Measurements from ENCODE around the gene C16orf95. TPM values are rescaled to one million over a fixed set of nuclear protein-coding genes. Genes with fewer than 3 reads are reported as not detected.

C16orf95 gene
- total and polyA plus RNA-seq, 2 donors (not counting 1 experiment from before 2014, with no cell fraction given): 1.5 to 2.5 TPM

DNA sequence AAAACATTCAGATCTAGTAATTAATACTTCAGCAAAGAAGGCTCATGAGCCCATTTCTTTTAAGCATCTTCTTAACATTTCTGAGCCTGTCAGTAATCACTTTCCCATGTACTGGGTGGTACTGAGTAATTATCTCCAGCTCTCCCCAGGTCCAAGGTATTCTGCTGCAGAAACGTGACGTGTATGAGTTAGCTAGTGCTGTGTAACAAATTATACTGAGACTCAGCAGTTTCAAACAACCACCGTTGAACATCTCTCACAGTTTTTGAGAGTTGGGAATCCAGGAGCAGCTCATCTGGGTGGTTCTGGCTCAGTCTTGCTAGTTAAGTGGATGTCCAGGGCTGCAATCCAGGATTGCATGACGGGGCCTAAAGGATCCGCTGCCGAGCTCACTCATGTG lies 25.2 kb downstream of the C16orf95 start:
- DNase-seq (no peak), ATAC-seq (ENCODE audit: low read depth) (no peak)
- H4K20me1 ChIP-seq (ENCODE audit: control insufficient read depth, insufficient read depth, low read length, poor library complexity, severe bottlenecking): no peaks in the 10 kb centered on the region
- intact Hi-C loops (cut with micrococcal nuclease): no loop called here
- H3K9ac ChIP-seq (ENCODE audit: low read length): no peak overlapping the region
- H3K4me2 ChIP-seq (replicated peaks; ENCODE audit: low read depth, low read length, poor library complexity, severe bottlenecking): no peak overlapping the region
- Mint-ChIP-seq H3K9me3 (ENCODE audit: insufficient read depth) (peaks cover 2% of the 10 kb centered on the region), H3K4me1 (no peaks in the 10 kb centered on the region), H3K4me3 (no peak overlapping the region), H3K27me3 (no peaks in the 10 kb centered on the region), H3K27ac (no peak overlapping the region)
- CTCF ChIA-PET: interaction anchor here (0.9 kb wide), 1 partner anchor 344 kb away, joined by 3 read pairs; no protein-coding TSS in a partner anchor
- no peaks in the 10 kb centered on the region for H3K27me3 ChIP-seq (replicated peaks in 1 of 4; ENCODE audit: control extremely low read depth in 1 of 4, control insufficient read depth in 3 of 4, insufficient read depth in 4 of 4, low read length in 3 of 4)
- H3K36me3 ChIP-seq (replicated peaks in 1 of 2; ENCODE audit: control extremely low read depth in 1 of 2, control insufficient read depth in 1 of 2, extremely low read depth in 1 of 2, insufficient read depth in 2 of 2, low read length in 1 of 2): no peaks in the 10 kb centered on the region
- no peak overlapping the region for H2AFZ ChIP-seq (ENCODE audit: insufficient read depth, low read depth, low read length, poor library complexity, severe bottlenecking)
- H3K9me3 ChIP-seq (ENCODE audit: control extremely low read depth in 1 of 3, control insufficient read depth in 2 of 3, insufficient read depth in 1 of 3, low read length in 2 of 3): peaks cover 0 to 12% (median 4%) of the 10 kb centered on the region in 3 donors
- H3K27ac ChIP-seq (ENCODE audit: low read length in 2 of 2): no peak overlapping the region
- no peaks in the 10 kb centered on the region for H3K79me2 ChIP-seq (ENCODE audit: control insufficient read depth, insufficient read depth, low read length)
- POLR2A ChIA-PET: no interaction called here
- no peaks in the 10 kb centered on the region for H3K4me1 ChIP-seq (ENCODE audit: control insufficient read depth in 2 of 2, insufficient read depth in 2 of 2, low read length in 2 of 2)
- TF ChIP-seq EZH2 (IDR thresholded peaks at IDR 0.05; ENCODE audit: borderline replicate concordance, insufficient read depth, low read depth, low read length, poor library complexity, severe bottlenecking): no peak
- TF ChIP-seq, protein P1, sequence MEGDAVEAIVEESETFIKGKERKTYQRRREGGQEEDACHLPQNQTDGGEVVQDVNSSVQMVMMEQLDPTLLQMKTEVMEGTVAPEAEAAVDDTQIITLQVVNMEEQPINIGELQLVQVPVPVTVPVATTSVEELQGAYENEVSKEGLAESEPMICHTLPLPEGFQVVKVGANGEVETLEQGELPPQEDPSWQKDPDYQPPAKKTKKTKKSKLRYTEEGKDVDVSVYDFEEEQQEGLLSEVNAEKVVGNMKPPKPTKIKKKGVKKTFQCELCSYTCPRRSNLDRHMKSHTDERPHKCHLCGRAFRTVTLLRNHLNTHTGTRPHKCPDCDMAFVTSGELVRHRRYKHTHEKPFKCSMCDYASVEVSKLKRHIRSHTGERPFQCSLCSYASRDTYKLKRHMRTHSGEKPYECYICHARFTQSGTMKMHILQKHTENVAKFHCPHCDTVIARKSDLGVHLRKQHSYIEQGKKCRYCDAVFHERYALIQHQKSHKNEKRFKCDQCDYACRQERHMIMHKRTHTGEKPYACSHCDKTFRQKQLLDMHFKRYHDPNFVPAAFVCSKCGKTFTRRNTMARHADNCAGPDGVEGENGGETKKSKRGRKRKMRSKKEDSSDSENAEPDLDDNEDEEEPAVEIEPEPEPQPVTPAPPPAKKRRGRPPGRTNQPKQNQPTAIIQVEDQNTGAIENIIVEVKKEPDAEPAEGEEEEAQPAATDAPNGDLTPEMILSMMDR (IDR thresholded peaks at IDR 0.05): no peak
- H3K4me3 ChIP-seq (ENCODE audit: control extremely low read depth in 1 of 5, extremely low read depth in 1 of 5, insufficient read depth in 1 of 5, low read depth in 2 of 5, low read length in 4 of 5): no peak overlapping the region
- WGBS (ENCODE audit: insufficient coverage): 83% methylated on average over 6 of the region's 6 CpGs

DNA sequence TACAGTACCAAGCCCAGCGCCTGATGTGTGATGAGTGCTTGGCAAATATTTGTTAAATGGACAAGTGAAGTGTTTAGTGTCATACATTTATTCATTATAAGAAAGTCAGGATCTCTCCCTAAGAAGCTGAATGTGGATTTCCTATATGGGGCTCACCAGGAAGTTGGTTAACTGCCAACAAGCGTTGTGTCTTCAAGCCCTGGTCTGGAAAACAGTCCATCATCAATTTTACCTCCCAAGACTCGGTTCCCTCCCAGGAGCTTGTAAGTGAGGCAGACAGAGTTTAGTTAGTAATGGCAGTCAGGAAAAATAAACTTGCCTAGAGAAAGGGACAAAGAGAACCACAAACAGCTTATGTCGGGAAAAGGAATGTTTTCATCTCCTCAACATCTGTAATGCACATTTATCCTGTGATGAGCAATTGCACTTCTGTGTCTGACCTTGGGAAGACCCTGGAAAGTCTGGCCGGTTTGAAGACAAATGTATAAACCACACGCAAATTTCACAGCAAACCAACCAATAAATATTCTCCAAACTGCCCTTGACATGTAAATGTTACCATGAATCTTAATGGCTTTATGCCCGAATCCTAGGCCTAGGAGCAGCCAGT lies 28.3 kb downstream of the C16orf95 start:
- WGBS (ENCODE audit: insufficient coverage): 100% methylated on average over 2 of the region's 7 CpGs
- POLR2A ChIA-PET: no interaction called here
- ATAC-seq (ENCODE audit: low read depth) (no peak), DNase-seq (no peak)
- no peak overlapping the region for H3K27ac Mint-ChIP-seq
- intact Hi-C loops (cut with micrococcal nuclease): no loop called here
- Histone ChIP-seq H3K9me3 (ENCODE audit: control extremely low read depth in 1 of 3, control insufficient read depth in 2 of 3, insufficient read depth in 1 of 3, low read length in 2 of 3) (peaks cover 0 to 19% (median 4%) of the 10 kb centered on the region in 3 donors), H2AFZ (ENCODE audit: insufficient read depth, low read depth, low read length, poor library complexity, severe bottlenecking) (no peak overlapping the region), H3K9ac (ENCODE audit: low read length) (no peak overlapping the region), H3K4me2 (replicated peaks; ENCODE audit: low read depth, low read length, poor library complexity, severe bottlenecking) (no peak overlapping the region), H3K27ac (ENCODE audit: low read length in 2 of 2) (no peak overlapping the region), H3K36me3 (replicated peaks in 1 of 2; ENCODE audit: control extremely low read depth in 1 of 2, control insufficient read depth in 1 of 2, extremely low read depth in 1 of 2, insufficient read depth in 2 of 2, low read length in 1 of 2) (no peaks in the 10 kb centered on the region), H3K4me3 (ENCODE audit: control extremely low read depth in 1 of 5, extremely low read depth in 1 of 5, insufficient read depth in 1 of 5, low read depth in 2 of 5, low read length in 4 of 5) (no peak overlapping the region), H4K20me1 (ENCODE audit: control insufficient read depth, insufficient read depth, low read length, poor library complexity, severe bottlenecking) (no peaks in the 10 kb centered on the region), H3K4me1 (ENCODE audit: control insufficient read depth in 2 of 2, insufficient read depth in 2 of 2, low read length in 2 of 2) (no peaks in the 10 kb centered on the region), H3K79me2 (ENCODE audit: control insufficient read depth, insufficient read depth, low read length) (no peaks in the 10 kb centered on the region), H3K27me3 (replicated peaks in 1 of 4; ENCODE audit: control extremely low read depth in 1 of 4, control insufficient read depth in 3 of 4, insufficient read depth in 4 of 4, low read length in 3 of 4) (no peaks in the 10 kb centered on the region)
- peaks cover 7% of the 10 kb centered on the region for H3K9me3 Mint-ChIP-seq (ENCODE audit: insufficient read depth)
- no peaks in the 10 kb centered on the region for H3K4me1 Mint-ChIP-seq
- H3K27me3 Mint-ChIP-seq: no peaks in the 10 kb centered on the region
- H3K4me3 Mint-ChIP-seq: no peak overlapping the region
- TF ChIP-seq EZH2 (IDR thresholded peaks at IDR 0.05; ENCODE audit: borderline replicate concordance, insufficient read depth, low read depth, low read length, poor library complexity, severe bottlenecking): no peak
- TF ChIP-seq, protein P1 (IDR thresholded peaks at IDR 0.05): no peak
- CTCF ChIA-PET: no interaction called here

Measured in B cell (primary cell).